Activated CD8-positive, alpha-beta T cell treated with anti-CD3 and anti-CD28 coated beads, Interleukin-2, amount 10 ng/mL, durations not matched to agents 7 days and 5 days (primary cell): ENCODE measurements around the gene TMEM41B. TPM values are rescaled to one million over a fixed set of nuclear protein-coding genes. Genes with fewer than 3 reads are reported as not detected.
"Not testable (repeated sequence)": the region's sequence is repeated elsewhere in the genome, so short reads cannot be mapped to it uniquely, and the experiment has no call there.

ENCODE experiments used
- ATAC-seq: fragments of 150-1000 bp; cut with Tn5 transposase; one replicate; pipeline ENCODE4 v1.10.0; 2021; ENCODE audit warnings: moderate library complexity
- CTCF ChIA-PET: fragments of 350-600 bp; sonication (Branson Sonifier 250); formaldehyde crosslinking; loops from one replicate; lab custom pipeline; 2021; ENCODE audit warnings: antibody characterized with exemption; lab: Charles Lee
- POLR2A ChIA-PET: fragments of 350-600 bp; sonication (Branson Sonifier 250); formaldehyde crosslinking; loops from one replicate; lab custom pipeline; 2021; ENCODE audit warnings: antibody characterized with exemption; lab: Charles Lee
- DNase-seq: peaks from one replicate; pipeline ENCODE4 v3.0.0-alpha.2; 2020
- H3K27ac Mint-ChIP-seq: one replicate; pipeline ENCODE4 v1.8.0; 2021; ENCODE audit warnings: mild to moderate bottlenecking, mixed read lengths
- H3K27me3 Mint-ChIP-seq: one replicate; pipeline ENCODE4 v1.8.0; 2021; ENCODE audit warnings: low read depth, mixed read lengths
- H3K36me3 Mint-ChIP-seq: one replicate; pipeline ENCODE4 v1.8.0; 2021; ENCODE audit warnings: low read depth, mixed read lengths
- H3K4me1 Mint-ChIP-seq: one replicate; pipeline ENCODE4 v1.8.0; 2021; ENCODE audit warnings: low read depth, mixed read lengths
- H3K4me3 Mint-ChIP-seq: one replicate; pipeline ENCODE4 v1.8.0; 2021; ENCODE audit warnings: mild to moderate bottlenecking, mixed read lengths
- H3K9me3 Mint-ChIP-seq: one replicate; pipeline ENCODE4 v1.8.0; 2022; ENCODE audit warnings: mixed read lengths; ENCODE audit not compliant: insufficient read depth
- total RNA-seq, 2 experiments: library from RNA; stranded (reverse); gene quantifications; one replicate each; pipeline ENCODE4 v1.2.3, GENCODE V29; 2021

Gene TMEM41B
- total RNA-seq, 2 experiments from 2014 or later: 32.7 to 32.8 TPM

DNA sequence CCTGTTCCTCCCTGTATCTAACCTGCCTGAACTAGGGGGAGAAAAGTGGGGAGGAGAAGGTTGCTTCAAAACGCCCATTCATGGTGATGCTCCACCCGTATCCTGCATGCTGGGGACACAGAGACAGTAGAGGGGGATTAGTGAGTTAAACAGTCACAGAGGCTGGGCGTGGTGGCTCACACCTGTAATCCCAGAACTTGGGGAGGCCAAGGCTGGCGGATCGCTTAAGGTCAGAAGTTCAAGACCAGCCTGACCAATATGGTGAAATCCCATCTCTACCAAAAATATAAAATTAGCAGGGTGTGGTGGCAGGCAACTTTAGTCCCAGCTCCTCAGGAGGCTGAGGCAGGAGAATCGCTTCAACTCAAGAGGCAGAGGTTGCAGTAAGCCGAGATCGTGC lies 47.5 kb downstream of the TMEM41B start:
- Mint-ChIP-seq H3K27me3 (peaks cover 19% of the 10 kb centered on the region), H3K9me3 (no peaks in the 10 kb centered on the region), H3K36me3 (peaks cover 14% of the 10 kb centered on the region)

DNA sequence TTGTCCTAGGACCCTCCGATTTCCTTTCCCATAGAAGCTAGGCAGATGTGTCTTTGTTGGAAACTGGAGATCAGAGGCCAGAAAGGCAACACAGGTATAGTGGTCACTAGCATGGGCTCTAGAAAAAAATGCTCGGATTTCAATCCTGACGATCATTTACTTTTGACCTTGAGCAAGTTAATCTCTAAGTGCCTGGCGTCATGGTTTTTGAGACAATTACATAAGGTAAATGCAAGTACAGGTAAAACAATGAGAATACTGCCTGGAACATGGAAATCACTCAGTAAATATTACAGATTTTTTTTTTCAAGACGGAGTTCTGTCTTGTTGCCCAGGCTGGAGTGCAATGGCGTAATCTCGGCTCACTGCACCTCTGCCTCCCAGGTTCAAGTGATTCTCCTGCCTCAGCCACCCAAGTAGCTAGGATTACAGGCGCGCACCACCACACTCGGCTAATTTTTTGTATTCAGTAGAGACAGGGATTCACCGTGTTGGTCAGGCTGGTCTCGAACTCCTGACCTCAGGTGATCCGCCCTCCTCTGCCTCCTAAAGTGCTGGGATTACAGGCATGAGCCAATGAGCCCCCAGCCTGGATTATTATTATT lies 48.2 kb downstream of the TMEM41B start:
- DNase-seq: no peak
- no peak for ATAC-seq
- peak overlapping the region; percentile 77 for H3K4me3 Mint-ChIP-seq
- H3K9me3 Mint-ChIP-seq: no peaks in the 10 kb centered on the region
- CTCF ChIA-PET: interaction anchor here (0.7 to 2.5 kb wide), 4 partner anchors 11 to 484 kb away, joined by 3 to 6 read pairs (median 3); no protein-coding TSS in a partner anchor
- peaks cover 19% of the 10 kb centered on the region for H3K27me3 Mint-ChIP-seq
- peak overlapping the region; percentile 35 for H3K27ac Mint-ChIP-seq
- POLR2A ChIA-PET: interaction anchor here (0.9 to 3.1 kb wide), 4 partner anchors 47 to 194 kb away, joined by 3 to 16 read pairs (median 4); partner anchors contain the start of gene ZNF143
- peaks cover 34% of the 10 kb centered on the region for H3K4me1 Mint-ChIP-seq
- H3K36me3 Mint-ChIP-seq: peaks cover 16% of the 10 kb centered on the region

More for the DNA sequence above, 47.5 kb downstream of the TMEM41B start:
- Mint-ChIP-seq H3K4me1 (peaks cover 27% of the 10 kb centered on the region), H3K27ac (no peak overlapping the region), H3K4me3 (no peak overlapping the region)
- CTCF ChIA-PET: no interaction called here
- DNase-seq: no peak
- POLR2A ChIA-PET: interaction anchor here (1.4 to 3.1 kb wide), 2 partner anchors 46 to 194 kb away, joined by 3 to 16 read pairs; partner anchors contain the start of gene ZNF143
- ATAC-seq: no peak

DNA sequence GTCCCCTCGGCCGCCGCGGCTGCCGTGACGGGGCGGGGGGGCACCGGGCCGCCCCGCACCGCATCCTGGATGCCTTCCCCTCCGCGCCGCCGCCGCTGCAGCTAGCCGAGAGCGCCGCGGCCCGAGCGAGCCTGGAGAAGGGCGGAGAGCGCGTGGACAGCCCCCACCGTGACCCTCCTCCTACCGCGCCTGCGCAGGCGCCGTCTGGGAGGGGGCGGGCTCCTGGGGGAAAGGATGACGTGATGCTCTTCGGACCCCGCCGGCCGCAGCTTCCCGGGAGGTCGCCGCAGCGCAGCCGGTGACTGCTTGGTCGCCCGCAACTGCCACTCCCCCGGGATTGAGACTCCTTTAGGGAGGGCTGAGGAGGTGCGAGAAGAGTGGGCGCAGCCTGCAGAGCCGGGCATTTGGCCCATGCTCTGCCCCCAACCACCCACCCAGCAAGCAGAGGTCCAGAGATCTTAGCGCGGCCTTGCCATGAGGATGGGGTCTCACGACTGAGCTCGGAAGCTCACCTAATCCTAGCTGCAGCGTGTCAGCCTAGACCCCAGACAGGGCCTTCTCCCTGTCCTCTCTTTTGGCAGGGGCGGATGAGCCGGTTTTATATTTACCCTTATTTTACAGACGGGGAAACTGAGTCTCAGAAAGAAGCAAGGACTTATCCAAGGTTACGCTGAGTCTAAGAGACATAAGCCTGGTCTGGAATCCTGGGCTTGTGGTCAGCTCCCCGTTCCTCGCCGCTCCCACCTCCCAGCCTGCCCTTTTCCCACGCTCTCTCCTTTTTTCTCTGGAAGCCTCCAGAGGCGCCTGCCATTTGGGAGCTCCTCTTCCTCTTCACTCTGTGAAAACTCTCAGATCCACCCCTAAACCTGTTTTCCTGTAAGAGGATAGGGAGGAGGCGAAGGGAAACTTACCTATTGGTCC lies 48.9 kb downstream of the TMEM41B start, which contains the start of gene DENND5A:
Gene DENND5A, minus strand, starts transcription at position 140 of the 921 bp plus-strand sequence. CDS start 281 bp downstream, outside the sequence.
- ChIA-PET POLR2A (interaction anchor here (0.9 to 3.1 kb wide), 4 partner anchors 48 to 195 kb away, joined by 3 to 16 read pairs (median 4); partner anchors contain the start of genes TMEM41B and ZNF143), CTCF (interaction anchor here (0.7 to 2.5 kb wide), 6 partner anchors 12 to 484 kb away, joined by 3 to 6 read pairs (median 3); partner anchors contain the start of gene IPO7)
- no peaks in the 10 kb centered on the region for H3K9me3 Mint-ChIP-seq
- peak within 1 kb of the TSS; percentile 94 for H3K4me3 Mint-ChIP-seq
- H3K27me3 Mint-ChIP-seq: peaks cover 19% of the 10 kb centered on the region
- ATAC-seq: peak; percentile 66
- H3K4me1 Mint-ChIP-seq: peaks cover 42% of the 10 kb centered on the region
- peaks cover 17% of the 10 kb centered on the region for H3K36me3 Mint-ChIP-seq
- peak within 1 kb of the TSS; percentile 92 for H3K27ac Mint-ChIP-seq
- peak; percentile 75 for DNase-seq

DNA sequence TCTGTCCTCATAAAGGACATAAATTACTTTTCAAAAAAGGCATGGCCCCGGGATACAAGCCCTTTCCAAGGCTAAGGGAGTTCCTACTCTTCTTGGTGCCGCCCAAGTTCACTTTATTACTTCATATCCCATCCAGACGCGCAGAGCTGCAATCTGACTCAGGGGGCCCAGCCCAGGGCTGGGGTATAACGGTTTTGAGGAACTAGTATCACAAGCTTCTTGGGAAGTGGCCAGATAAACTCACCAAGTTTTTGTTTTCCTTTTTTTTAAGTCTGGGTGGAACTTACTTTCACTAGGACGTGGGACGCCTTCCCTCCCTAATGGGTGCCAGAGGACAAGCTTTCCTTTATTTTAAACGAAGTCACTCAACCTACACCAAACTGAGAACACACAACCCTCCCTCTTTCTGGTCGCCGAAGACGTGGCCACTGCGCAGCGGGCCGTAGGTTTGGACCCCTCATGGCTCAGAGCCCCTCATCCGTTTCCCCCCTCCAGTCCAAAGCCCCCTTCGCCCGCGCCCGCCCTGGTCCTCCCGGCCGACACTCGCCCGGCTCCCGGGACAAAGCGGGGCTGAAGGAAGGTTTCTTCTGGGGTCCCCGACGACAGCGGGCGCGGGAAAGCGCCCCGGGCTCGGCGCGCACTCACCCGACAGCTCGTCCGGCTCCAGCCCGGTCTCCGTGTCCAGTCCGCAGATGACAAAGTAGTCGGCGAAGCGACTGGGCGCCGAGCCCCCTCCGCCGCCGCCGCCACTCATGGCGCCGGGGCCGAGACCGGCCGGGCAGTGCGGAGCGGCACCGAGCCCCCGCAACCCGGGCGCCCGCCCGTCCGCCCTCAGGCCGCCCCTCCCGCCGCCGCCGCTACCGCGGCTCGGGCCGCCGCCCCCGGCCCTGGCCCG lies 49.8 kb downstream of the TMEM41B start:
- H3K27ac Mint-ChIP-seq: peak overlapping the region; percentile 92
- H3K36me3 Mint-ChIP-seq: peaks cover 19% of the 10 kb centered on the region
- peak; percentile 41 for DNase-seq
- H3K4me1 Mint-ChIP-seq: peaks cover 48% of the 10 kb centered on the region
- peaks cover 18% of the 10 kb centered on the region for H3K27me3 Mint-ChIP-seq
- H3K9me3 Mint-ChIP-seq: no peaks in the 10 kb centered on the region
- ATAC-seq: peak; percentile 38
- peak overlapping the region; percentile 94 for H3K4me3 Mint-ChIP-seq
- CTCF ChIA-PET: interaction anchor here (1.0 to 2.5 kb wide), 5 partner anchors 12 to 158 kb away, joined by 3 to 6 read pairs (median 4); partner anchors contain the start of gene IPO7
- POLR2A ChIA-PET: interaction anchor here (0.5 to 3.1 kb wide), 10 partner anchors 9 to 576 kb away, joined by 3 to 16 read pairs (median 4); partner anchors contain the start of gene TMEM41B

DNA sequence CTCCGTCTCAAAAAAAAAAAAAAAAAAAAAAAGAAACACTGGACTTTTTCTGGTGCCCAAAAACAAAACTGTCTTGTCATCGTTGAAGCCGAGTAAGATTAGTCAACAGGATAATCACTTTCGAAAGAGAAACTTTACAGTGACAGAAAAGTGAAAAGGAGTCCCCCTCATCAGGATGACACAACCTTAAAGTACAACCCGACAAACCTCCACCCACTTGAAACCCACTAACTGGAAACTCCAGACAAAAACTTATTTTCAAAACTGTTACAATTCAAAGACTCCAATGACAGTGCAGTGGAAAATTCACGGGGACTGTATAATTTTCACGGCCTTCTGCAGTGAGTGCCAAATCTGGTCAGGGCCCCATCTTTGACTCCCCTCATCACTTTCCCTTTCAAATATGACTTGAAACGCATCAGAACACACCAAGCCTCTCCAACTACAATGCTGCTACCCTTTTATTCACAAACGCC lies 50.5 kb downstream of the TMEM41B start:
- CTCF ChIA-PET: interaction anchor here (1.0 to 2.5 kb wide), 6 partner anchors 11 to 243 kb away, joined by 3 to 6 read pairs (median 4); partner anchors contain the start of gene IPO7
- POLR2A ChIA-PET: interaction anchor here (0.5 to 3.1 kb wide), 10 partner anchors 10 to 575 kb away, joined by 3 to 16 read pairs (median 4); partner anchors contain the start of gene TMEM41B
- peak overlapping the region; percentile 92 for H3K27ac Mint-ChIP-seq
- peak; percentile 65 for ATAC-seq
- H3K4me3 Mint-ChIP-seq: peak overlapping the region; percentile 94
- peak; percentile 54 for DNase-seq
- H3K9me3 Mint-ChIP-seq: no peaks in the 10 kb centered on the region
- peaks cover 14% of the 10 kb centered on the region for H3K27me3 Mint-ChIP-seq
- peaks cover 48% of the 10 kb centered on the region for H3K4me1 Mint-ChIP-seq
- peaks cover 19% of the 10 kb centered on the region for H3K36me3 Mint-ChIP-seq

DNA sequence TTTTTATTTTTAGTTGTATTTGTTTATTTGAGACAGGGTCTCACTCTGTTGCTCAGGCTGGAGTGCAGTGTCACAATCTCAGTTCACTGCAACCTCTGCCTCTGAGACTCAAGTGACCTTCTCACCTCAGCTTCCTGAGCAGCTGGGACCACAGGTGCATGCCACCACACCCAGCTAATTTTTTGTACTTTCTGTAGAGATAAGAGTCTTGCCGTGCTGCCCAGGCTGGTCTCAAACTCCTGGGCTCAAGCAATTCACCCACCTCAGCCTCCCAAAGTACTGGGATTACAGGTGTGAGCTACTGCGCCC lies 53.6 kb downstream of the TMEM41B start:
- POLR2A ChIA-PET: interaction anchor here (1.2 kb wide), 1 partner anchor 55 kb away, joined by 3 read pairs; no protein-coding TSS in a partner anchor
- H3K4me3 Mint-ChIP-seq: peak overlapping the region; percentile 52
- CTCF ChIA-PET: interaction anchor here (0.8 to 2.0 kb wide), 9 partner anchors 9 to 246 kb away, joined by 3 to 6 read pairs (median 4); no protein-coding TSS in a partner anchor
- peak overlapping the region; percentile 56 for H3K27ac Mint-ChIP-seq
- H3K27me3 Mint-ChIP-seq, H3K9me3 Mint-ChIP-seq, ATAC-seq: not testable (repeated sequence)
- DNase-seq: peak; percentile 53
- H3K36me3 Mint-ChIP-seq: peaks cover 29% of the 10 kb centered on the region
- H3K4me1 Mint-ChIP-seq: peaks cover 48% of the 10 kb centered on the region

DNA sequence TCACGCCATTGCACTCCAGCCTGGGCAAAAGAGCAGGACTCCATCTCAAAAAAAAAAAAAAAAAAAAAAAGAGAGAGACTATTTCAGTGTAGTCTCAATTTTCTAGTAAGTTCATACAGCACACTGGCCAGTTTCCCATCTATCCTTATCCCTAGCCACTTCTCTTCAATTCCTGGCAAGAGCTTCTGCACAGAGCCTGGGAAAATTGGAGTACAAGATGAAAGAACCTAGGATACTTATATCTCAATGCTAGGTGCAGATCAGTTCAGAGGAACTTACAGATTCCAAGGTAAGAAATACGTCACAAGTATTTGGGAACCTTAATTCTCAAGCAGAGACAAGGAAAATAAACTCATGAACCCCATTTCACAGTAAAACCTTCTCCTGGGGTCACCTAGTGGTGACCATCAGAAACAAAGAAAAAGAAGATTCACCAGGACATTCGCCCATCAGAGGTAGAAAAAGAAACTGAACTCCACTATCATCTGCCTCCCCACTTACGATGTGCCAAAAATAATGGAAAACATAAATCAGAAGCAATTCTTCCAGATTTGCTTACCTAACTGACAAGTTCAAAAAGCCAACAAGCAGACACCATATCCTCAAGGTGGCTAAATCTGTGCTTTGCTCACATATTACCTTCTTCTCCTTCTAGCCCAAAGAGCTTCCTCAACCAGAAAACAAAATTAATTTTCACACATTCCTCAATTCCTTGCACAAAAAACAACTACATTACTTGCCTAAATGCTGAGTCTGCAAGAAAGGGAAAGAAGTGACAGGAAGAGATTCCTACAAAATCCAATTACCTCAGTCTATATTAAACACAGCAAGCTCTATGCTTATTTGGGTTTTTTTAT lies 54.2 kb downstream of the TMEM41B start:
- H3K27me3 Mint-ChIP-seq: no peaks in the 10 kb centered on the region
- no peak overlapping the region for H3K27ac Mint-ChIP-seq
- H3K36me3 Mint-ChIP-seq: peaks cover 30% of the 10 kb centered on the region
- no peak overlapping the region for H3K4me3 Mint-ChIP-seq
- POLR2A ChIA-PET: interaction anchor here (1.2 kb wide), 1 partner anchor 55 kb away, joined by 3 read pairs; no protein-coding TSS in a partner anchor
- peaks cover 5% of the 10 kb centered on the region for H3K9me3 Mint-ChIP-seq
- CTCF ChIA-PET: interaction anchor here (0.8 to 2.0 kb wide), 8 partner anchors 9 to 246 kb away, joined by 3 to 6 read pairs (median 4); no protein-coding TSS in a partner anchor
- ATAC-seq: no peak
- peaks cover 43% of the 10 kb centered on the region for H3K4me1 Mint-ChIP-seq
- no peak for DNase-seq

DNA sequence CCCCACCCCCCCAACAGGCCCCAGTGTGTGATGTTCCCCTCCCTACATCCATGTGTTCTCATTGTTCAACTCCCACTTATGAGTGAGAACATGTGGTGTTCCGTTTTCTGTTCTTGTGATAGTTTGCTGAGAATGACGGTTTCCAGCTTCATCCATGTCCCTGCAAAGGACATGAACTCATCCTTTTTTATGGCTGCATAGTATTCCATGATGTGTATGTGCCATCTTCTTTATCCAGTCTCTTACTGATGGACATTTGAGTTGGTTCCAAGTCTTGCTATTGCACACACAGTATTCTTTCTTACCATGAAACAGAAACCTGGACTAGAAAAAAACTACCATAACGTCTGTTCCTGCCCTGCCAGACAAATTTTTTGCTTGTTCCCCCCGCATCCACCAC lies 56.1 kb downstream of the TMEM41B start:
- CTCF ChIA-PET, DNase-seq, H3K27ac Mint-ChIP-seq, ATAC-seq, H3K27me3 Mint-ChIP-seq, H3K4me3 Mint-ChIP-seq, POLR2A ChIA-PET, H3K9me3 Mint-ChIP-seq: not testable (repeated sequence)
- Mint-ChIP-seq H3K36me3 (peaks cover 30% of the 10 kb centered on the region), H3K4me1 (peaks cover 51% of the 10 kb centered on the region)

DNA sequence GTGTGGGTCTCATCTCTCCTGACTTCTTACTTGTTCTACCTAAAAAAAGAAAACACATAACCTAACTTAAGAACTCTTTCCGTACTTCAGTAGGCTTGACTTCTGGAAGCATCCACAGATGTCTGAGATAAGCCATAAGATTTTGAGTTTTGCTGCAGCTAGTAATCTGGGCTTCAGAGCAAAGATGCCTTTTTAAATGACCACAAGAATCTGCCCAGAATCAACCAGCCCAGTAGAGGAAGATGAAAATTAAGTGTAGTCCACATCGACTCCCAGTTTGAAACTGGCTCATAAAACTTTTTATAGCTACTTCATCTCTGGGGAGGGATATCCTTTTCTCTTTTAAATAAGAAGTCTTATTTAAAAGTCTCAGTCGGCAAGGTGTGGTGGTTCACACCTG lies 60.0 kb downstream of the TMEM41B start:
- CTCF ChIA-PET: no interaction called here
- peaks cover 26% of the 10 kb centered on the region for H3K36me3 Mint-ChIP-seq
- peaks cover 49% of the 10 kb centered on the region for H3K4me1 Mint-ChIP-seq
- POLR2A ChIA-PET: interaction anchor here (0.7 kb wide), 1 partner anchor 275 kb away, joined by 3 read pairs; no protein-coding TSS in a partner anchor
- DNase-seq: no peak
- no peak overlapping the region for H3K4me3 Mint-ChIP-seq
- H3K27ac Mint-ChIP-seq: no peak overlapping the region
- ATAC-seq: no peak
- H3K27me3 Mint-ChIP-seq: no peaks in the 10 kb centered on the region
- H3K9me3 Mint-ChIP-seq: peaks cover 5% of the 10 kb centered on the region
